ENCODE results near the gene OR52E6.

DNA sequence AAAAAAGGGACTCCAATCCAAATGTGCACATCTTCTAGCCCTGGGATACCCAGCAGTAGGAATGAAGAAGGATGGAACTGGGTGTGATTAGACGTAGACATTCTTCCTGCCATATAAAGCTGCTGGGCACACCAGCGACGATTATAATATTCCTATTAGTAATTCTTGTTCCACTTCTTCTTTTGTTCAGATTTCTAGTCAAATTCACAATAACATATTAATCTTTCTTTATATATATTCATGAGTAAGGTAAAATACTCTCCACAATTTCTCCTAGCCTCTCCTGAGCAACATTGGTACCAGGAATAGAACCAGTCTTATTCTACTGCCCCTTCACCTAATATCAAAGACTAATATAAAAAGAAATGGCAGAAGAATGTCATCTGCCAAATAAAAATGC, 15.9 kb upstream of the OR52E6 start, which contains the start of gene OR52E8:
- TF ChIP-seq, protein P1, sequence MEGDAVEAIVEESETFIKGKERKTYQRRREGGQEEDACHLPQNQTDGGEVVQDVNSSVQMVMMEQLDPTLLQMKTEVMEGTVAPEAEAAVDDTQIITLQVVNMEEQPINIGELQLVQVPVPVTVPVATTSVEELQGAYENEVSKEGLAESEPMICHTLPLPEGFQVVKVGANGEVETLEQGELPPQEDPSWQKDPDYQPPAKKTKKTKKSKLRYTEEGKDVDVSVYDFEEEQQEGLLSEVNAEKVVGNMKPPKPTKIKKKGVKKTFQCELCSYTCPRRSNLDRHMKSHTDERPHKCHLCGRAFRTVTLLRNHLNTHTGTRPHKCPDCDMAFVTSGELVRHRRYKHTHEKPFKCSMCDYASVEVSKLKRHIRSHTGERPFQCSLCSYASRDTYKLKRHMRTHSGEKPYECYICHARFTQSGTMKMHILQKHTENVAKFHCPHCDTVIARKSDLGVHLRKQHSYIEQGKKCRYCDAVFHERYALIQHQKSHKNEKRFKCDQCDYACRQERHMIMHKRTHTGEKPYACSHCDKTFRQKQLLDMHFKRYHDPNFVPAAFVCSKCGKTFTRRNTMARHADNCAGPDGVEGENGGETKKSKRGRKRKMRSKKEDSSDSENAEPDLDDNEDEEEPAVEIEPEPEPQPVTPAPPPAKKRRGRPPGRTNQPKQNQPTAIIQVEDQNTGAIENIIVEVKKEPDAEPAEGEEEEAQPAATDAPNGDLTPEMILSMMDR (conservative IDR thresholded peaks at IDR 0.05) = no peak
- TF ChIP-seq ZFX (IDR thresholded peaks at IDR 0.05) = no peak
